Measurements from ENCODE around the gene GABRG3. TPM values are rescaled to one million over a fixed set of nuclear protein-coding genes. Genes with fewer than 3 reads are reported as not detected.

Gene GABRG3
- total and polyA plus RNA-seq, 2 donors (not counting 3 experiments of a cell fraction or from before 2014, with no cell fraction given), result not detected

GRCh38 chr15:26921433-26921832 is 49.5 kb upstream of the GABRG3 start:
- BruUV-seq (replicated peaks), result no TSS peak
- dilution Hi-C loops (cut with MboI; ENCODE audit: extremely low pct_ligation_motif_present, low sequenced_read_pairs), result no loop called here
- TF ChIP-seq CTCF (IDR thresholded peaks at IDR 0.05; ENCODE audit: extremely low read depth in 1 of 2, insufficient read depth in 1 of 2, low read depth in 1 of 2, low read length in 2 of 2), result no peak
- TF ChIP-seq MYC (IDR thresholded peaks at IDR 0.05; ENCODE audit: low read depth, low read length), result no peak
- no peak for TF ChIP-seq JUN (IDR thresholded peaks at IDR 0.05; ENCODE audit: borderline replicate concordance, insufficient read depth, insufficient read length, low read depth)
- TF ChIP-seq POLR2A (IDR thresholded peaks at IDR 0.05; ENCODE audit: low read depth, low read length), result no peak
- no peak for TF ChIP-seq EZH2 (IDR thresholded peaks at IDR 0.05; ENCODE audit: borderline replicate concordance, low read depth, low read length, severe bottlenecking)
- TF ChIP-seq, protein P1, sequence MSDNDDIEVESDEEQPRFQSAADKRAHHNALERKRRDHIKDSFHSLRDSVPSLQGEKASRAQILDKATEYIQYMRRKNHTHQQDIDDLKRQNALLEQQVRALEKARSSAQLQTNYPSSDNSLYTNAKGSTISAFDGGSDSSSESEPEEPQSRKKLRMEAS (IDR thresholded peaks at IDR 0.05; ENCODE audit: insufficient read depth, insufficient read length), result no peak
- TF ChIP-seq FOS (IDR thresholded peaks at IDR 0.05; ENCODE audit: borderline replicate concordance, insufficient read depth, low read length), result no peak
- TF ChIP-seq POLR2AphosphoS5 (IDR thresholded peaks at IDR 0.05; ENCODE audit: insufficient read depth, low read depth, low read length), result no peak
- TF ChIP-seq GATA2 (IDR thresholded peaks at IDR 0.05; ENCODE audit: insufficient read depth, insufficient read length, low read depth, low read length), result no peak

More at GRCh38 chr15:26921433-26921832, 49.5 kb upstream of the GABRG3 start:
- no peaks in the 10 kb centered on the region for H3K9me1 ChIP-seq (replicated peaks; ENCODE audit: control insufficient read depth, extremely low read depth, insufficient read depth, low read length)
- no peak overlapping the region for H2AFZ ChIP-seq (ENCODE audit: low read depth, low read length)
- POLR2A ChIA-PET, result no interaction called here
- FAIRE-seq, result no peak
- no peaks in the 10 kb centered on the region for H3K79me2 ChIP-seq (ENCODE audit: control insufficient read depth, insufficient read depth, low read length)
- no peak overlapping the region for H3K27ac ChIP-seq (ENCODE audit: insufficient read depth, low read depth, low read length)
- no peaks in the 10 kb centered on the region for H3K9me3 ChIP-seq (replicated peaks; ENCODE audit: control insufficient read depth, insufficient read depth, low read length)
- H4K20me1 ChIP-seq (replicated peaks; ENCODE audit: control insufficient read depth, extremely low read depth, insufficient read depth, low read length), result no peaks in the 10 kb centered on the region
- H3K27me3 ChIP-seq (ENCODE audit: control insufficient read depth in 2 of 2, insufficient read depth in 2 of 2, low read length in 2 of 2), result no peaks in the 10 kb centered on the region
- no peaks in the 10 kb centered on the region for H3K4me1 ChIP-seq (ENCODE audit: control insufficient read depth, extremely low read depth, insufficient read depth, low read length)
- CTCF ChIA-PET, result interaction anchor here (1.2 kb wide), 1 partner anchor 30 kb away, joined by 3 read pairs; no protein-coding TSS in a partner anchor
- intact Hi-C loops (cut with micrococcal nuclease), result no loop called here
- H3K4me2 ChIP-seq (ENCODE audit: insufficient read depth, low read length), result no peak overlapping the region
- DNase-seq (ENCODE audit: low read depth, low spot score), result no peak
- H3K36me3 ChIP-seq (ENCODE audit: control insufficient read depth in 2 of 2, extremely low read depth in 1 of 2, insufficient read depth in 2 of 2, low read length in 2 of 2), result no peaks in the 10 kb centered on the region
- no peak overlapping the region for H3K4me3 ChIP-seq (replicated peaks in 1 of 3; ENCODE audit: insufficient read depth in 1 of 3, low read depth in 1 of 3, low read length in 3 of 3)
- H3K9ac ChIP-seq (replicated peaks; ENCODE audit: extremely low read depth, insufficient read depth, low read length), result no peak overlapping the region

Data from endothelial cell of umbilical vein (primary cell).